WTC11 (cell line): ENCODE data around the gene UBE2E1. TPM values are rescaled to one million over a fixed set of nuclear protein-coding genes. Genes with fewer than 3 reads are reported as not detected.

Experiments used
- ATAC-seq: fragments of 200-7000 bp; cut with Tn5 transposase; 2 replicates; pipeline ENCODE4 v1.10.0; 2021; ENCODE audit warnings: mild to moderate bottlenecking, moderate library complexity
- CTCF ChIA-PET: fragments of 300-600 bp; sonication (Branson Sonifier 250); formaldehyde crosslinking; loops from one replicate; lab custom pipeline; 2021; ENCODE audit warnings: antibody characterized with exemption; lab: Charles Lee
- POLR2A ChIA-PET: fragments of 350-600 bp; sonication (Branson Sonifier 250); formaldehyde crosslinking; loops from one replicate; lab custom pipeline; 2021; ENCODE audit warnings: antibody characterized with exemption; lab: Charles Lee
- DNase-seq: peaks from one replicate; pipeline ENCODE4 v3.0.0; 2021; ENCODE audit warnings: low spot score
- H3K27ac Mint-ChIP-seq: 2 replicates; pipeline ENCODE4 v1.8.0; 2021; ENCODE audit warnings: mixed read lengths
- H3K27me3 Mint-ChIP-seq: 2 replicates; pipeline ENCODE4 v1.8.0; 2021; ENCODE audit warnings: low read depth, mild to moderate bottlenecking, moderate library complexity, mixed read lengths
- H3K36me3 Mint-ChIP-seq: 2 replicates; pipeline ENCODE4 v1.8.0; 2021; ENCODE audit warnings: mixed read lengths
- H3K4me1 Mint-ChIP-seq: 2 replicates; pipeline ENCODE4 v1.8.0; 2022; ENCODE audit warnings: mixed read lengths
- H3K4me3 Mint-ChIP-seq: 2 replicates; pipeline ENCODE4 v1.8.0; 2021; ENCODE audit warnings: mild to moderate bottlenecking, moderate library complexity, mixed read lengths
- H3K9me3 Mint-ChIP-seq: 2 replicates; pipeline ENCODE4 v1.8.0; 2021; ENCODE audit warnings: mixed read lengths
- CTCF ChIP-seq: fragments of 200-600 bp; IDR thresholded peaks from 2 replicates; pipeline ENCODE4 v1.8.0; 2022; ENCODE audit warnings: antibody characterized with exemption
- E2F4 ChIP-seq: sonication (generic); formaldehyde crosslinking; IDR thresholded peaks from 2 replicates; pipeline ENCODE4 v1.8.1; 2022; ENCODE audit warnings: low read depth, mild to moderate bottlenecking, moderate library complexity, missing genetic modification reagents, borderline replicate concordance
- ERG ChIP-seq: fragments of 250-450 bp; sonication (Bioruptor Pico); IDR thresholded peaks from 2 replicates; pipeline ENCODE4 v1.8.0; 2021; ENCODE audit warnings: mild to moderate bottlenecking
- FOXJ3 ChIP-seq: sonication (generic); formaldehyde crosslinking; IDR thresholded peaks from 2 replicates; pipeline ENCODE4 v1.9.0; 2021; ENCODE audit warnings: missing genetic modification reagents, mild to moderate bottlenecking, borderline replicate concordance
- FOXP1 ChIP-seq: sonication (generic); formaldehyde crosslinking; IDR thresholded peaks from 2 replicates; pipeline ENCODE4 v1.8.0; 2022; ENCODE audit warnings: missing genetic modification reagents, mild to moderate bottlenecking, moderate library complexity, borderline replicate concordance
- NFATC4 ChIP-seq: fragments of 250-450 bp; sonication (Bioruptor Pico); IDR thresholded peaks from 2 replicates; pipeline ENCODE4 v1.9.0; 2021; ENCODE audit warnings: mild to moderate bottlenecking
- NR2C2 ChIP-seq: sonication (generic); formaldehyde crosslinking; IDR thresholded peaks from 2 replicates; pipeline ENCODE4 v1.8.0; 2022; ENCODE audit warnings: mild to moderate bottlenecking, missing genetic modification reagents
- PRRX2 ChIP-seq: fragments of 250-450 bp; sonication (Bioruptor Pico); IDR thresholded peaks from 2 replicates; pipeline ENCODE4 v1.8.0; 2021; ENCODE audit warnings: mild to moderate bottlenecking
- RELA ChIP-seq: sonication (generic); formaldehyde crosslinking; IDR thresholded peaks from 2 replicates; pipeline ENCODE4 v1.8.1; 2022; ENCODE audit warnings: missing genetic modification reagents, mild to moderate bottlenecking, borderline replicate concordance
- STAT6 ChIP-seq: sonication (generic); formaldehyde crosslinking; conservative IDR thresholded peaks from 2 replicates; pipeline ENCODE4 v1.8.1; 2023; ENCODE audit warnings: mild to moderate bottlenecking, low read depth, missing genetic modification reagents, moderate library complexity
- ZBTB21 ChIP-seq: sonication (generic); formaldehyde crosslinking; IDR thresholded peaks from 2 replicates; pipeline ENCODE4 v1.8.1; 2023; ENCODE audit warnings: mild to moderate bottlenecking, missing genetic modification reagents, borderline replicate concordance
- ZNF396 ChIP-seq: fragments of 250-450 bp; sonication (Bioruptor Pico); IDR thresholded peaks from 2 replicates; pipeline ENCODE4 v1.8.0; 2021; ENCODE audit warnings: mild to moderate bottlenecking, moderate library complexity, borderline replicate concordance
- total RNA-seq: library from RNA; stranded (reverse); gene quantifications from 3 replicates; pipeline ENCODE4 v1.2.3, GENCODE V29; 2021
- TF ChIP-seq, protein P1 (sequence below): fragments of 250-450 bp; sonication (Bioruptor Pico); IDR thresholded peaks from 2 replicates; pipeline ENCODE4 v1.9.0; 2021; ENCODE audit warnings: mild to moderate bottlenecking, borderline replicate concordance
- TF ChIP-seq, protein P2 (sequence below): sonication (generic); formaldehyde crosslinking; IDR thresholded peaks from 2 replicates; pipeline ENCODE4 v1.8.1; 2023; ENCODE audit warnings: mild to moderate bottlenecking, moderate library complexity, missing genetic modification reagents

Gene UBE2E1
- total RNA-seq, 1 experiment from 2014 or later, result 121 TPM

DNA sequence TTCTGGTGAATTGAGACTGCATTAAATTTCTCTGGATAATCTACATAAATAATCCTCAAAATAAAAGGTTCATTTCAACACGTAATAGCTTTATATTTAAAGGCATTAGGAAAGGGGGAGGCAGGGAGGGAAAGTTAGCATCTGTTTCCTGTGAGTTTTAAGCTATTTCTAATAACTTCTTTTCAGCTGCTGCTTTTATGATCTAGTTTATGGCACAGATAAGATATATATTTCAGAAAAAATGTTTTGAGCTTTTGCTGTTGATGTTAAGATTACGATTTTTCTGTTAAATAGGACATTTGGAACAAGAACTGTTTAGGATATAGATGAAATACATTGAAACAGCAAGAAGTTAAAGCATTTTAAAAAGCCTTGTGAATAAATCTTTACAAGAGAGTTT, 30.0 kb downstream of the UBE2E1 start (continued):
- no peak for TF ChIP-seq ERG
- TF ChIP-seq STAT6 (CRISPR knock-in tag), result no peak
- TF ChIP-seq CTCF, result no peak
- no peak for TF ChIP-seq NFATC4 (CRISPR knock-in tag)

- ATAC-seq (no peak), DNase-seq (no peak)
- Mint-ChIP-seq H3K4me1 (peaks cover 52% of the 10 kb centered on the region), H3K9me3 (no peaks in the 10 kb centered on the region), H3K36me3 (no peaks in the 10 kb centered on the region), H3K27me3 (no peaks in the 10 kb centered on the region), H3K4me3 (no peak overlapping the region), H3K27ac (peak overlapping the region; percentile 84; the same call in 1 of the 2 replicates)
- CTCF ChIA-PET, result interaction anchor here (2.0 to 3.2 kb wide), 2 partner anchors 29 to 52 kb away, joined by 4 to 17 read pairs; no protein-coding TSS in a partner anchor
- TF ChIP-seq RELA (CRISPR knock-in tag), result no peak
- TF ChIP-seq, protein P1, sequence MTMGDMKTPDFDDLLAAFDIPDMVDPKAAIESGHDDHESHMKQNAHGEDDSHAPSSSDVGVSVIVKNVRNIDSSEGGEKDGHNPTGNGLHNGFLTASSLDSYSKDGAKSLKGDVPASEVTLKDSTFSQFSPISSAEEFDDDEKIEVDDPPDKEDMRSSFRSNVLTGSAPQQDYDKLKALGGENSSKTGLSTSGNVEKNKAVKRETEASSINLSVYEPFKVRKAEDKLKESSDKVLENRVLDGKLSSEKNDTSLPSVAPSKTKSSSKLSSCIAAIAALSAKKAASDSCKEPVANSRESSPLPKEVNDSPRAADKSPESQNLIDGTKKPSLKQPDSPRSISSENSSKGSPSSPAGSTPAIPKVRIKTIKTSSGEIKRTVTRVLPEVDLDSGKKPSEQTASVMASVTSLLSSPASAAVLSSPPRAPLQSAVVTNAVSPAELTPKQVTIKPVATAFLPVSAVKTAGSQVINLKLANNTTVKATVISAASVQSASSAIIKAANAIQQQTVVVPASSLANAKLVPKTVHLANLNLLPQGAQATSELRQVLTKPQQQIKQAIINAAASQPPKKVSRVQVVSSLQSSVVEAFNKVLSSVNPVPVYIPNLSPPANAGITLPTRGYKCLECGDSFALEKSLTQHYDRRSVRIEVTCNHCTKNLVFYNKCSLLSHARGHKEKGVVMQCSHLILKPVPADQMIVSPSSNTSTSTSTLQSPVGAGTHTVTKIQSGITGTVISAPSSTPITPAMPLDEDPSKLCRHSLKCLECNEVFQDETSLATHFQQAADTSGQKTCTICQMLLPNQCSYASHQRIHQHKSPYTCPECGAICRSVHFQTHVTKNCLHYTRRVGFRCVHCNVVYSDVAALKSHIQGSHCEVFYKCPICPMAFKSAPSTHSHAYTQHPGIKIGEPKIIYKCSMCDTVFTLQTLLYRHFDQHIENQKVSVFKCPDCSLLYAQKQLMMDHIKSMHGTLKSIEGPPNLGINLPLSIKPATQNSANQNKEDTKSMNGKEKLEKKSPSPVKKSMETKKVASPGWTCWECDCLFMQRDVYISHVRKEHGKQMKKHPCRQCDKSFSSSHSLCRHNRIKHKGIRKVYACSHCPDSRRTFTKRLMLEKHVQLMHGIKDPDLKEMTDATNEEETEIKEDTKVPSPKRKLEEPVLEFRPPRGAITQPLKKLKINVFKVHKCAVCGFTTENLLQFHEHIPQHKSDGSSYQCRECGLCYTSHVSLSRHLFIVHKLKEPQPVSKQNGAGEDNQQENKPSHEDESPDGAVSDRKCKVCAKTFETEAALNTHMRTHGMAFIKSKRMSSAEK (CRISPR knock-in tag), result no peak
- no peak for TF ChIP-seq FOXJ3 (CRISPR knock-in tag)
- no peak for TF ChIP-seq E2F4 (CRISPR knock-in tag)
- no peak for TF ChIP-seq ZBTB21
- no peak for TF ChIP-seq FOXP1 (CRISPR knock-in tag)
- TF ChIP-seq ZNF396 (CRISPR knock-in tag), result no peak
- no peak for TF ChIP-seq NR2C2 (CRISPR knock-in tag)
- TF ChIP-seq PRRX2 (CRISPR knock-in tag), result no peak
- TF ChIP-seq, protein P2, sequence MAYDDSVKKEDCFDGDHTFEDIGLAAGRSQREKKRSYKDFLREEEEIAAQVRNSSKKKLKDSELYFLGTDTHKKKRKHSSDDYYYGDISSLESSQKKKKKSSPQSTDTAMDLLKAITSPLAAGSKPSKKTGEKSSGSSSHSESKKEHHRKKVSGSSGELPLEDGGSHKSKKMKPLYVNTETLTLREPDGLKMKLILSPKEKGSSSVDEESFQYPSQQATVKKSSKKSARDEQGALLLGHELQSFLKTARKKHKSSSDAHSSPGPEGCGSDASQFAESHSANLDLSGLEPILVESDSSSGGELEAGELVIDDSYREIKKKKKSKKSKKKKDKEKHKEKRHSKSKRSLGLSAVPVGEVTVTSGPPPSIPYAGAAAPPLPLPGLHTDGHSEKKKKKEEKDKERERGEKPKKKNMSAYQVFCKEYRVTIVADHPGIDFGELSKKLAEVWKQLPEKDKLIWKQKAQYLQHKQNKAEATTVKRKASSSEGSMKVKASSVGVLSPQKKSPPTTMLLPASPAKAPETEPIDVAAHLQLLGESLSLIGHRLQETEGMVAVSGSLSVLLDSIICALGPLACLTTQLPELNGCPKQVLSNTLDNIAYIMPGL (CRISPR knock-in tag), result no peak
- POLR2A ChIA-PET, result no interaction called here
These were observed 30.9 kb downstream of the UBE2E1 start for GRCh38 chr3:23836536-23837230.
